NCI-H1417 (cell line): ENCODE data around the gene SNRPA.
"Not testable (repeated sequence)": the region's sequence is repeated elsewhere in the genome, so short reads cannot be mapped to it uniquely, and the experiment has no call there.

Experiments used
- DNase-seq, 3 experiments: peaks; one replicate each; lab custom pipeline; 2025; lab: John Stamatoyannopoulos, UW

The SNRPA gene

GRCh38 chr19:40721936-40722661 lies 28.9 kb upstream of the SNRPA start:
- DNase-seq = no peak

- DNase-seq = no peak
Observed at GRCh38 chr19:40723661-40724254, 27.2 kb upstream of the SNRPA start.

DNA sequence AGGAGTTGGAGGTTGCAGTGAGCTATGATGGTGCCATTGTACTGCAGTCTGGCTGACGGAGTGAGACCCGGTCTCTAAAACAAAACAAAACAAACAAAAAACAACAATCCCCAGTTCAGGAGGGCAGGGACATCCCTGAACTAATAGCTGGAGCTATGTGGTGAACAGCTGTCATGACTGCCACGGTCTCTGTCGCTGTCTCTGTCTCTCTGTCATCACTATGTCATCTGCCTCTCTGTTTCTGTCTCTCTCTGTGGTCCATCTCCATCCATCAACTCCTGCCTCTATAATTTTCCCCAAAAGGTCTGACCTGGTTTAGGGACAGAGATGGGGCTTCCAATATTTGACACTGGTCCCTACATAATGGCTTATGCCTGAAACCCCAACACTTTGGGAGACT lies 26.7 kb upstream of the SNRPA start:
- no peak for DNase-seq

DNA sequence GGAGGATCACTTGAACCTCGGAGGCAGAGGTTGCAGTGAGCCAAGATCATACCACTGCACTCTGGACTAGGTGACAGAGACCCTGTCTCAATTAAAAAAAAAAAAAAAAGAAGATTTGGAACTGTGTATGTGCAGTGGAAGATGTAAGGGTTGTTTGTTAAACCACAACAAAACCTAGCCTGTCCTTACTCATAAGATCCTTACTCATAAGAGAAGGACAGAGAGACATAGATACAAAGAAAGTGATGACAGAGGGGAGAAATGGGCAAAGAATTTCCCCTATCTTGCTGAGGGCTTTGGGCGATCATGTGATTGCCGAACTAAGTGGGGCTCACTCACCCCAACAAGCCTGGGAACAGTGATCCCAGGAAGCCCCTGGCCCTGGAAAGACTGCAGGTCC lies 26.1 kb upstream of the SNRPA start:
- DNase-seq = no peak

- DNase-seq = no peak
Observed at GRCh38 chr19:40726279-40726678, 24.7 kb upstream of the SNRPA start.

DNA sequence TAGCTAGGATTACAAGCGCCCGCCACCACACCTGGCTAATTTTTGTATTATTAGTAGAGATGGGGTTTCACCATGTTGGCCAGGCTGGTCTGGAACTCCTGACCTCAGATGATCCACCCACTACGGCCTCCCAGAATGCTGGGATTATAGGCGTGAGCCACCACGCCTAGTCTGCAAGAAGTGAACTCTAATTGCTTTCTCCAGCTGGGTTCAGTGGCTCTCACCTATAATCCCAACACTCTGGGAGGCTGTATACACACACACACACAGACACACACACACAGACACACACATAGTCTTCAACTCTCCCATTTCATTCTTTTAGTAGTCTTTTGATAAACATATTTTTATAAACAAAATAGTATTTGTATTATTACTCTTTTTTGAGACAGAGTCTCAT lies 20.9 kb upstream of the SNRPA start:
- DNase-seq = not testable (repeated sequence)

GRCh38 chr19:40732304-40732703 lies 18.7 kb upstream of the SNRPA start:
- not testable (repeated sequence) for DNase-seq

- DNase-seq = no peak
Observed at GRCh38 chr19:40733149-40733548, 17.9 kb upstream of the SNRPA start.

GRCh38 chr19:40735013-40735771 lies 15.8 kb upstream of the SNRPA start:
- no peak for DNase-seq

DNA sequence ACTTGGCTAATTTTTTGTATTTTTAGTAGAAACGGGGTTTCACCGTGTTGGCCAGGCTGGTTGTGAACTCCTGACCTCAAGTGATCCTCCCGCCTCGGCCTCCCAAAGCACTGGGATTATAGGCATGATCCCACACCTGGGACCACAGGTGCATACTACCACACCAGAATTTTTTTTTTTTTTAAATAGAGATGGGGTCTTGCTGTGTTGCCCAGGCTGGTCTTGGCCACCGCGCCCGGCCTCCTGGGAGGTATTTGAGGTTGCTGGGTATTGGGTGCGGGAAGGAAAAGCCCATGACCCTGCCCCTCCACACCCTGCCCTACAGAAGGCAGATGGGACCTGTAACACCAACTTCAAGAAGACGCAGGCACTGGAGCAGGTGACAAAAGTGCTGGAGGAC lies 14.3 kb upstream of the SNRPA start:
- DNase-seq = no peak

DNA sequence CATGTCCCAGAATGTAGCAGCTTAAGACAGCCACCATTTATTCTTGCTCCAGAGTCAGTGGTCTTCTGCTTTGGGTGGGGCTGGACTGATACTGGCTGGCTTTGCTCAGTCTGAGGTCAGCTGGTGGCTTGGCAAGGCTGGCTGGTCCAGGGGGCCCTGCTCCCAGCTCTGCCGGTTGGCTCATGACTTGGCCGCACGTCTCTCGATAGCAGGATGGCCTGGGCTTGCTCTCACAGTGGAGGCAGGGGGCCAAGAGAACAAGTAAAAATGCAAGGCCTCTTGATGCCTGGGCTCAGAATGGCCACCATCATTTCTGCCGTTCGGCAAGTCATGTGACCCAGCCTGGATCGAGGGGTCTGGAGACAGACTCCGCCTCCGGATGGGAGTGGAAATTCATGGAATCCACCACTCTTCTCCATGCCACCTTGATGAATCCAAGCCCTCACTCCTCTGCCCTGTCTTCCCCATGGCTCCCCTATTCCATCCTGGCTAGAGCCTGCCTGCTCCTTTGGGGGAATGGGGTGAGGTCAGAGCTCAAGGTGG lies 13.8 kb upstream of the SNRPA start:
- no peak for DNase-seq

- no peak for DNase-seq
Observed at GRCh38 chr19:40739030-40739839, 11.8 kb upstream of the SNRPA start.

DNA sequence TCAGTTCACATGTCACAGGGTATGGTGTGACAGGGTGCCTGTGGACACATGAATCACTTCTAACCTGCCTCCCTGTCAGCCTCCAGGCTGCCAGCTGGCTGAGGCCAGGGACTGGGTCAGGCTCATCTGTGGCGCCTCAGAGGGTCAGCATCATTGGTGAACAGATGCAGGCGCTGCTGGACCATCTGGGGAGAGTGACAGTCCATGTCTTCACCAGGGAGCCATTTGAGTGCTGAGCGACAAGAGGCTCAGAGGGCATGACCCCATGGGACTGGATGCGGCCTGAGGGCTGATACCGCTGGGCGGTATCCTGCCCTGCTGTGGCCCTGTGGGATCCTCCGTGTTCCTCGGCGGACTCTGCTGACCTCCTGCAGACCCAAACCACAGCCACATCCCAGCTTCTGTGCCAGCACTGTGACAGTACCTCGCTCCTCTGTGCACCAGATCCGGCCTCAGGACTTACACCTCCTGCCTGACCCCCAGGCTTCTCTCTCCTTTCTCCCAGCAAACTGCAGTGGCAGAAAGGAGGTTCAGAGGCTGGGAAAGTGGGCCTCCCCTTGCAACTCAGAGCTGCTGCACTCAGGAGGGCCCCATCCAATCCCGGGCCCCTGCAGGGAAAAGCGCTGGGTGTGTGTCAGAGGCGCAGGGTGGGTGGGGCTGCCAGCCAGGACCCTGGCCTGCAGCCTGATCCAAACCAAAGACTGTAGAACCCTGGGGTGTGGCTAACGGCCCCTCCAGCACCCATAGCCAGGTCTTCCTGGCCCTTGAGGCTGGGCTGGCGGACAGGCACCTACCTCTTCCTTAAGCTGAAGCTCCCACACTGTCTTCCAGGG lies 10.9 kb upstream of the SNRPA start:
- no peak for DNase-seq

DNA sequence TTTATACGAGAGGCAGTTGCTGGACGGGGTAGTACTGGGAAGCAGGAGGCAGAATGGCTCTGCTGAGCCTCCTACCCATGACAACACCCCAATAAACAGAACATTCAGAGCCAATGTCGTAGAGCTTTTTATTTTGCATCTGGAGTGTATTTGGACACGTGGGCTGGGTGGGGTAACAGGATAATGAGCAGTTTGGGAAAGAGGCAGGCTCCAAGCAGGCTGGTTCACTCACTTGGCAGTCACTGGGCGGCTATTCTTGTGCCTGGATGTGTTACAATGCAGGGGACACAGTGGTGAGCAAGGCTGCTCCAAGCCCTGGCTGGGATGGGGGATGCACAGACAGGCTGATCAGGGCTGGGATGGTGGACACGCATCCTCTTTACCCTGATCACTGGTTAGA lies 10.3 kb upstream of the SNRPA start:
- no peak for DNase-seq

DNA sequence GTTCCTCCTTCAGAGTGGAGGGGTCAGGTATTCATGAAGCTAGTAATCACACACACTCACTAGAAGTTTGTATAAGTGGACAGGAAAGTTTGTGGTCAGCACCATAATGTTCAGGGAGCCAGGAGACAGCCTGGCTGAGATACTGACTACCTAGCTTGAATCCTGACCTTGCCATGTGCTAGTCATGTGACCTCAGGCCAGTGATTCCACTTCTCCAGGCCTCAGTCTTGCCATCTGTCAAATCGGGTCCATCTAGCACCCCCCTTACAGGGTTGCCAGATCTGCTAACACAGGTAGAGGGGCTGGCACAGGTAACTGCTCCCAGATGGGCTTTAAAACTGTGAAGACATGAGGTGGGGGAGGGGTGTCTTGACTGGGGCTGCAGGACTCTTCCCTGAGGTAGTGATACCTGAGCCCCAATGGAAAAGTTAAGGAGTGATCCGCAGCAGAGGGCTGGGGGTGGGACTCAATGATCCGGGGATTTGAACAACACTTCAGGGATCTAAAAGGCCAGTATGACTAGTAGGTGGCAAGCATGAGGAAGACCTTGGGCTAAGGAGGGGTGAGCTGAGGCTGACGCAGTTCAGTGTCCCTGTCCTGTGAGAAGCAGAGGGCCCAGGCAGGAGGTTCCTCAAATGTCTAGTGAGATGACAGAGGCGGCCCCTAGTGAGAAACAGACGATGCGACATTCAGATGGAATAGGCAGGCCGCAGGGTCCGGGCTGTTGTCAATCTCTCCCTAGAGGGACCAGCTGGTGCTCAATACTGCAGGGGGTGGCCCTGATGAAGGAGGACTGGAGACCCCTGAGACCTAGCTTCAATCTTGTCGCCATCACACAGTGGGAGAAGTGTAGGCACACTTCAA lies 9.2 kb upstream of the SNRPA start:
- no peak for DNase-seq

GRCh38 chr19:40742477-40742876 lies 8.5 kb upstream of the SNRPA start:
- DNase-seq = no peak

DNA sequence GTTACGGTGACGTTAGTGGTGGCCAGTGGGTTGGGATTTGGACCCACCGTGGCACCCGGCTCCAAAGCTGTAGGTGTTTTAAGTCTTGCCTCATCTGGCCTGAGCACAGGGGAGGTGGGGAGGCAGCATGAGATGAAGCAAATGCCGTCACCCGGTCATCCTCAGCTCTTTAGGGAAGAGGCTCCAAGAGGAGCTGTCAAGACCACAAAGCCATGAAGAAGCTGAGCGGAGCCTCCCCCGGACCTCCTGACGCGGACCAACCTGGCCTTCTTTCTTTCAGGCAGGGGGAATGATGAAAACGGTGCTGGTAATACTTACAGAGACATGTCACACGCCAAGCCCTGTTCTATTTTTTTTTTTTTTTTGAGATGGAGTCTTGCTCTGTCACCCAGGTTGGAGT lies 8.1 kb upstream of the SNRPA start:
- no peak for DNase-seq

GRCh38 chr19:40743926-40744325 lies 7.1 kb upstream of the SNRPA start:
- no peak for DNase-seq

GRCh38 chr19:40744554-40745401 lies 6.2 kb upstream of the SNRPA start:
- DNase-seq = no peak
